ENCODE measurements around the gene PODXL2.

Gene PODXL2

DNA sequence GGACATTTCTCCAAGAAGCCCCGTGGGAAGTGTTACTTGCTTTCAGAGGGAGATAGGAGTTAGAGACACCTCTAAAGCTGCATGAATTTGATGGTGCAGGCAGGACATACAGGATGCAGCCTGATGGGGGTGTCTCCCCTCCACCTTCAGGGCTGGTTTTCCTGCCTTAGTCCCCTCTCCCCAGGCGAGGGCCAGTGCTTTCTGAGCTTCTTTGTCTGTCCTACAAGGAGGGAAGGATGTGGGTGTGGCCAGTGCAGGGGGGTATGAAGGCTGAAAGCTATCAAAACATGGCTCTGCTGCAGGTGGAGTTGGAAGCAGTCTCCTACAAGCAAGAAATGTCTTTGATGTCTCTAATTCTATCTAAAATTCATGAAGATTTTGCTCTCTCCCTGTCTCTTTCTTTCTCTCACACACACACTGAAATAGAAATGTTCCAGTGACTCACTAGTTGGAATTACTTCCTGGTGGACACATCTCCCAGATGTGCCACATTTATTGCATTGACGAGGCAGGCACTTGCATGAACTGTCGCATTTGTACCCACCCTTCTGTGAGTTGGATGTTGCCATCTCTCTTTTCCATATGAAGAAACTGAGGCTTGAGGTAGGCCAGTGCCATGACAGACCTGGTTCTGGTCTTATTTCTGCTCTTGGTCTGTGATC lies 13.9 kb upstream of the PODXL2 start:
- no peak overlapping the region for H3K4me3 ChIP-seq (ENCODE audit: low read depth, low read length)
- TF ChIP-seq, protein P1, sequence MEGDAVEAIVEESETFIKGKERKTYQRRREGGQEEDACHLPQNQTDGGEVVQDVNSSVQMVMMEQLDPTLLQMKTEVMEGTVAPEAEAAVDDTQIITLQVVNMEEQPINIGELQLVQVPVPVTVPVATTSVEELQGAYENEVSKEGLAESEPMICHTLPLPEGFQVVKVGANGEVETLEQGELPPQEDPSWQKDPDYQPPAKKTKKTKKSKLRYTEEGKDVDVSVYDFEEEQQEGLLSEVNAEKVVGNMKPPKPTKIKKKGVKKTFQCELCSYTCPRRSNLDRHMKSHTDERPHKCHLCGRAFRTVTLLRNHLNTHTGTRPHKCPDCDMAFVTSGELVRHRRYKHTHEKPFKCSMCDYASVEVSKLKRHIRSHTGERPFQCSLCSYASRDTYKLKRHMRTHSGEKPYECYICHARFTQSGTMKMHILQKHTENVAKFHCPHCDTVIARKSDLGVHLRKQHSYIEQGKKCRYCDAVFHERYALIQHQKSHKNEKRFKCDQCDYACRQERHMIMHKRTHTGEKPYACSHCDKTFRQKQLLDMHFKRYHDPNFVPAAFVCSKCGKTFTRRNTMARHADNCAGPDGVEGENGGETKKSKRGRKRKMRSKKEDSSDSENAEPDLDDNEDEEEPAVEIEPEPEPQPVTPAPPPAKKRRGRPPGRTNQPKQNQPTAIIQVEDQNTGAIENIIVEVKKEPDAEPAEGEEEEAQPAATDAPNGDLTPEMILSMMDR (IDR thresholded peaks at IDR 0.05) = no peak
- H3K27ac ChIP-seq = no peak overlapping the region
- H3K27me3 ChIP-seq (ENCODE audit: control insufficient read depth, insufficient read depth, low read length) = no peaks in the 10 kb centered on the region
- H3K9ac ChIP-seq = no peak overlapping the region
- no peak overlapping the region for H2AFZ ChIP-seq
- no peaks in the 10 kb centered on the region for H3K9me3 ChIP-seq (ENCODE audit: control insufficient read depth, low read length)
- H3K4me2 ChIP-seq (ENCODE audit: low read length) = no peak overlapping the region
- H3K36me3 ChIP-seq (ENCODE audit: control insufficient read depth, insufficient read depth, low read length) = no peaks in the 10 kb centered on the region
- no peaks in the 10 kb centered on the region for H3K4me1 ChIP-seq
- no peaks in the 10 kb centered on the region for H3K79me2 ChIP-seq

DNA sequence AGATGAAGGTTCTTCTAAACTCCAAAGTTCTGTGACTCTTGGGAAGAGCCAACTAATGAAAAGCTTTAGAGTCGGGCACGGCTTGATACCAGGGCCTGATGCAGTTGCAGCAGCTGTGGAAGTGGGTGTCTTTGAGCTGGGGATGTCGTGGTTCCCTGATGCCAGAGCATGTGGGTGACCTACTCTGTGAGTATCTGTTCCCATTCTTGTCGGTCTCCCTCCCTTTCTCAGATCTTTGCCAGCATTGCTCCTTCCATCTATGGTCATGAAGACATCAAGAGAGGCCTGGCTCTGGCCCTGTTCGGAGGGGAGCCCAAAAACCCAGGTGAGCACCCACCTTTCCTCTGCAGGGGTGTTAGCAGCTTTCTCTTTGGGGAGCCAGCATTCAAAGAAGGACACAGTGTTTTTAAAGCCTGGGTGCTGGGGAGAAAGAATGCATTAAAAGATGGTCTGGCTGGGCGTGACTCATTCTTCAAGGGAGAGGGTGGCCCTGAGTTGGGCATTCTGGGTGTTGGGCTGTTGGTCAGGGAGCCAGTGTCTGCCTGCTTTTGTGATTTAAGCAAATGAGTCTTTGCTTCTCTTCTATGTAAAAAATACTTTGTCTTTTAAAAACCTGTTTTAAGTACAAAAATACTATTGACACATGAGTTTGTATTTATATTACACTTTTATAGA lies 13.2 kb upstream of the PODXL2 start:
- no peaks in the 10 kb centered on the region for H3K9me3 ChIP-seq (ENCODE audit: control insufficient read depth, low read length)
- no peak overlapping the region for H3K27ac ChIP-seq
- no peaks in the 10 kb centered on the region for H3K4me1 ChIP-seq
- H3K4me3 ChIP-seq (ENCODE audit: low read depth, low read length) = no peak overlapping the region
- TF ChIP-seq, protein P1 (IDR thresholded peaks at IDR 0.05) = no peak
- H3K36me3 ChIP-seq (ENCODE audit: control insufficient read depth, insufficient read depth, low read length) = no peaks in the 10 kb centered on the region
- no peak overlapping the region for H3K4me2 ChIP-seq (ENCODE audit: low read length)
- H3K27me3 ChIP-seq (ENCODE audit: control insufficient read depth, insufficient read depth, low read length) = no peaks in the 10 kb centered on the region
- H2AFZ ChIP-seq = no peak overlapping the region
- H3K9ac ChIP-seq = no peak overlapping the region
- no peaks in the 10 kb centered on the region for H3K79me2 ChIP-seq

DNA sequence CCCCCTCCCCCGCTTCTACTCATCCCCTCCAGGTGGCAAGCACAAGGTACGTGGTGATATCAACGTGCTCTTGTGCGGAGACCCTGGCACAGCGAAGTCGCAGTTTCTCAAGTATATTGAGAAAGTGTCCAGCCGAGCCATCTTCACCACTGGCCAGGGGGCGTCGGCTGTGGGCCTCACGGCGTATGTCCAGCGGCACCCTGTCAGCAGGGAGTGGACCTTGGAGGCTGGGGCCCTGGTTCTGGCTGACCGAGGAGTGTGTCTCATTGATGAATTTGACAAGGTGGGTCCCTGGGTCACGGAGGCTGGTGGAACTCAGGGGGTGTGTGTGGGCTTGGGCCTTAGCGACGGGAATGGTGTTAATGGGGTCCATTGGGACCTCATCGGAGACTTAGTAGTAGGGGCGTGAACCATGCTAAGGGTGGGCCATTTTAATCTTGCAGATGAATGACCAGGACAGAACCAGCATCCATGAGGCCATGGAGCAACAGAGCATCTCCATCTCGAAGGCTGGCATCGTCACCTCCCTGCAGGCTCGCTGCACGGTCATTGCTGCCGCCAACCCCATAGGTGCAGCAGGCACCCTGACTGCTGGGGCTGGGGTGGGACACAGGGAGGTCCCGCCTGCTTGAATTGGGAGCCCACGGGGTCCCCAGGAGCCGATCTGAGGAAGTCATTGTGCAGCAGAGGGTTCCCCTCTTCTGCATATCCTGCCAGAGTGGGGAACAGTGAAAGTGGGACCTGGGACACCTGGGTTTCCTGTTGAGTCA lies 12.0 kb upstream of the PODXL2 start:
- no peak overlapping the region for H3K4me2 ChIP-seq (ENCODE audit: low read length)
- no peaks in the 10 kb centered on the region for H3K36me3 ChIP-seq (ENCODE audit: control insufficient read depth, insufficient read depth, low read length)
- TF ChIP-seq, protein P1 (IDR thresholded peaks at IDR 0.05) = no peak
- no peaks in the 10 kb centered on the region for H3K9me3 ChIP-seq (ENCODE audit: control insufficient read depth, low read length)
- no peak overlapping the region for H3K27ac ChIP-seq
- no peaks in the 10 kb centered on the region for H3K4me1 ChIP-seq
- H3K79me2 ChIP-seq = no peaks in the 10 kb centered on the region
- no peaks in the 10 kb centered on the region for H3K27me3 ChIP-seq (ENCODE audit: control insufficient read depth, insufficient read depth, low read length)
- no peak overlapping the region for H3K4me3 ChIP-seq (ENCODE audit: low read depth, low read length)
- H3K9ac ChIP-seq = no peak overlapping the region
- H2AFZ ChIP-seq = no peak overlapping the region

DNA sequence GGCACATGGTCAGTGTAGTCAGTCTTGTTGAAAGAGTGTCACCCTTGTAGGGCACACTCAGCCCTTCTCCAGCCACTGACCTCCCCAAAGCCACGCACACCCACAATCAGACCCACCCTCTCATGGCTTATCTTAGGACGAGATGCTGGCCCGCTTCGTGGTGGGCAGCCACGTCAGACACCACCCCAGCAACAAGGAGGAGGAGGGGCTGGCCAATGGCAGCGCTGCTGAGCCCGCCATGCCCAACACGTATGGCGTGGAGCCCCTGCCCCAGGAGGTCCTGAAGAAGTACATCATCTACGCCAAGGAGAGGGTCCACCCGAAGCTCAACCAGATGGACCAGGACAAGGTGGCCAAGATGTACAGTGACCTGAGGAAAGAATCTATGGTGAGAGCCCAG lies 10.1 kb upstream of the PODXL2 start:
- H3K4me2 ChIP-seq (ENCODE audit: low read length) = no peak overlapping the region
- H3K27ac ChIP-seq = no peak overlapping the region
- H3K79me2 ChIP-seq = no peaks in the 10 kb centered on the region
- no peaks in the 10 kb centered on the region for H3K4me1 ChIP-seq
- TF ChIP-seq, protein P1 (IDR thresholded peaks at IDR 0.05) = no peak
- no peaks in the 10 kb centered on the region for H3K36me3 ChIP-seq (ENCODE audit: control insufficient read depth, insufficient read depth, low read length)
- H3K9ac ChIP-seq = no peak overlapping the region
- no peak overlapping the region for H2AFZ ChIP-seq
- no peak overlapping the region for H3K4me3 ChIP-seq (ENCODE audit: low read depth, low read length)
- H3K27me3 ChIP-seq (ENCODE audit: control insufficient read depth, insufficient read depth, low read length) = no peaks in the 10 kb centered on the region
- H3K9me3 ChIP-seq (ENCODE audit: control insufficient read depth, low read length) = no peaks in the 10 kb centered on the region
